NOMO-1 treated with dmso at 0.1 percent for 144 hours (cell line): Measurements from ENCODE around the gene MMP8.

Experiments used
- DNase-seq: peaks from one replicate; lab custom pipeline; 2025; ENCODE audit not compliant: unreplicated experiment; lab: John Stamatoyannopoulos, UW

MMP8 gene

DNA sequence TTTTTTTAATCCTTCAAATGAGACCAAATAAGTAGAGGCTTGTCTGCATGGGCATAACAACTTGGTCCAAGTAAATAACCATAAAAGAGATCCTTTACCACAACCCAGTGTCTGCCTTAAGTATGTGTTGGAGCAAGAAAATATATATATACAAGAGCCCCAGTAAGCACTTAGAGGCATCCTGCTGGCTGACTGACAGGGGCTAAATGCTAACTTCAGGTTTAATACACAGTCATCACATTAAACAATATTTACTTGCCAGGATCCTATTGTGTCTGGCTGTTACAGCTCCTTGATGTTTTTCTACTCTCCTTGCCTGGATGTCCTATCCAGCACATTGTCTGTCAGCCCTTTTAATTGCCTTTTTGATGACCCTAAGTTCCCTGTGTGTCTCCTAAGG is 62.1 kb downstream of the MMP8 start:
- DNase-seq: no peak
